CD14-positive monocyte (primary cell): ENCODE measurements around the gene CDRT4. TPM values are rescaled to one million over a fixed set of nuclear protein-coding genes. Genes with fewer than 3 reads are reported as not detected.

Experiments used
- DNase-seq, 3 donors: peaks; one replicate each; pipeline ENCODE4 v3.0.0-alpha.2; 2011 to 2022
- H2AFZ ChIP-seq: 2 replicates; pipeline ENCODE4 v1.6.0; 2012; ENCODE audit warnings: mild to moderate bottlenecking, low read depth, low read length, inconsistent platforms; ENCODE audit not compliant: insufficient read depth, poor library complexity, severe bottlenecking
- H3K27ac ChIP-seq, 2 donors: 1 replicate in 1 of 2; 2 replicates in 1 of 2; pipeline ENCODE4 v1.5.1; 2012 to 2013; ENCODE audit warnings: low read length in 2 of 2, control low read depth in 1 of 2, inconsistent platforms in 1 of 2, low read depth in 1 of 2, mild to moderate bottlenecking in 1 of 2
- H3K27me3 ChIP-seq, 2 donors: one replicate each; pipeline versions ENCODE4 v1.6.0 to v1.6.1; 2011 to 2013; ENCODE audit warnings: low read length in 2 of 2; ENCODE audit not compliant: control insufficient read depth in 2 of 2, insufficient read depth in 2 of 2
- H3K36me3 ChIP-seq, 2 donors: replicated peaks in 1 of 2; 1 replicate in 1 of 2; 2 replicates in 1 of 2; pipeline versions ENCODE4 v1.5.1 to v1.6.1; 2012 to 2013; ENCODE audit warnings: low read length in 2 of 2, control low read depth in 1 of 2, inconsistent platforms in 1 of 2, mild to moderate bottlenecking in 1 of 2; ENCODE audit not compliant: insufficient read depth in 2 of 2, control insufficient read depth in 1 of 2
- H3K4me1 ChIP-seq, 2 donors: 1 replicate in 1 of 2; 2 replicates in 1 of 2; pipeline versions ENCODE4 v1.5.1 to v1.6.1; 2012 to 2013; ENCODE audit warnings: low read length in 2 of 2, control low read depth in 1 of 2, inconsistent platforms in 1 of 2, mild to moderate bottlenecking in 1 of 2, moderate library complexity in 1 of 2; ENCODE audit not compliant: insufficient read depth in 2 of 2, control insufficient read depth in 1 of 2
- H3K4me2 ChIP-seq: replicated peaks from 2 replicates; pipeline ENCODE3; 2012; ENCODE audit warnings: low read length, moderate library complexity, mild to moderate bottlenecking; ENCODE audit not compliant: poor library complexity, severe bottlenecking; ENCODE audit errors: extremely low read depth
- H3K4me3 ChIP-seq, 3 experiments: fragments of 200-600 bp in 1 of 3; sonication (generic) in 1 of 3; replicated peaks in 1 of 3; 1 replicate in 2 of 3; 2 replicates in 1 of 3; pipeline ENCODE4 v1.5.1; 2011 to 2013; ENCODE audit warnings: low read length in 3 of 3, mild to moderate bottlenecking in 3 of 3, control low read depth in 2 of 3, low read depth in 2 of 3, inconsistent platforms in 1 of 3, moderate library complexity in 1 of 3
- H3K79me2 ChIP-seq: 2 replicates; pipeline ENCODE4 v1.6.0; 2012; ENCODE audit warnings: mild to moderate bottlenecking, control low read depth, inconsistent platforms, low read length, moderate library complexity; ENCODE audit not compliant: insufficient read depth
- H3K9ac ChIP-seq: 2 replicates; pipeline ENCODE4 v1.6.0; 2017; ENCODE audit warnings: low read length, mild to moderate bottlenecking; ENCODE audit not compliant: insufficient read depth, poor library complexity, severe bottlenecking
- H3K9me3 ChIP-seq, 2 donors: replicated peaks in 1 of 2; 1 replicate in 1 of 2; 2 replicates in 1 of 2; pipeline versions ENCODE4 v1.5.1 to v1.6.1; 2012 to 2013; ENCODE audit warnings: low read length in 2 of 2, control low read depth in 1 of 2; ENCODE audit not compliant: control insufficient read depth in 1 of 2, insufficient read depth in 1 of 2
- H4K20me1 ChIP-seq: 2 replicates; pipeline ENCODE4 v1.6.0; 2012; ENCODE audit warnings: mild to moderate bottlenecking, low read length, control low read depth, moderate library complexity; ENCODE audit not compliant: insufficient read depth
- H3K27ac Mint-ChIP-seq, 7 donors: one replicate each; pipeline ENCODE4 v1.8.0; 2020; ENCODE audit warnings: mild to moderate bottlenecking in 7 of 7, mixed read lengths in 7 of 7, moderate library complexity in 6 of 7, inconsistent platforms in 2 of 7
- H3K27me3 Mint-ChIP-seq, 3 donors: one replicate each; pipeline ENCODE4 v1.8.0; 2021 to 2022; ENCODE audit warnings: low read depth in 3 of 3, mild to moderate bottlenecking in 3 of 3, mixed read lengths in 3 of 3, moderate library complexity in 3 of 3, inconsistent platforms in 1 of 3
- H3K36me3 Mint-ChIP-seq, 2 donors: one replicate each; pipeline ENCODE4 v1.8.0; 2020; ENCODE audit warnings: mixed read lengths in 2 of 2, inconsistent platforms in 1 of 2, mild to moderate bottlenecking in 1 of 2
- H3K4me1 Mint-ChIP-seq: one replicate; pipeline ENCODE4 v1.8.0; 2020; ENCODE audit warnings: mild to moderate bottlenecking, mixed read lengths
- H3K4me3 Mint-ChIP-seq, 2 donors: one replicate each; pipeline ENCODE4 v1.8.0; 2020; ENCODE audit warnings: mild to moderate bottlenecking in 2 of 2, mixed read lengths in 2 of 2, moderate library complexity in 1 of 2
- H3K9me3 Mint-ChIP-seq, 7 donors: one replicate each; pipeline ENCODE4 v1.8.0; 2020 to 2022; ENCODE audit warnings: mixed read lengths in 7 of 7, mild to moderate bottlenecking in 6 of 7, moderate library complexity in 6 of 7, inconsistent platforms in 2 of 7
- WGBS: methylation state at CpG from one replicate; pipeline ENCODE4 v1.1.5; 2013; ENCODE audit warnings: missing lambda C conversion rate; ENCODE audit not compliant: insufficient coverage; 5-methylcytosine and 5-hydroxymethylcytosine counted together
- intact Hi-C, 2 donors: fragments of 100-400 bp; cut with micrococcal nuclease; formaldehyde crosslinking; loops; one replicate each; pipeline versions ENCODE4 v1.15.0 to v1.15.1; 2023
- polyA plus RNA-seq, 3 donors: library from polyadenylated mRNA; depleted of rRNA in 1 of 3; unstranded in 2 of 3; stranded (reverse) in 1 of 3; fragments of 300-500 nt in 2 of 3; fragments of >200 nt in 1 of 3; fragmentation: Illumina TruSeq in 2 of 3; gene quantifications; 1 replicate in 2 of 3; 2 replicates in 1 of 3; pipeline ENCODE4 v1.2.3, GENCODE V29; 2012 to 2021
- TF ChIP-seq, protein P1 (sequence below): fragments of 200-600 bp; IDR thresholded peaks from one replicate; pipeline ENCODE4 v1.8.0; 2022; ENCODE audit warnings: antibody characterized with exemption, mild to moderate bottlenecking

Gene CDRT4
- polyA plus RNA-seq, 3 donors = 0.34 to 0.71 TPM; not detected in 1

GRCh38 chr17:15414532-15415306, 52.7 kb downstream of the CDRT4 start:
- Histone ChIP-seq H2AFZ (no peak overlapping the region), H3K79me2 (no peaks in the 10 kb centered on the region), H3K4me3 (no peak overlapping the region), H3K4me1 (peaks cover 14% of the 10 kb centered on the region in 2 donors), H3K27ac (no peak overlapping the region), H3K27me3 (no peaks in the 10 kb centered on the region), H3K4me2 (no peak overlapping the region), H3K9ac (no peak overlapping the region), H3K36me3 (no peaks in the 10 kb centered on the region), H3K9me3 (no peaks in the 10 kb centered on the region), H4K20me1 (no peaks in the 10 kb centered on the region)
- Mint-ChIP-seq H3K27ac (no peak overlapping the region), H3K4me3 (no peak overlapping the region), H3K36me3 (no peaks in the 10 kb centered on the region), H3K27me3 (peaks cover 0 to 5% (median 3%) of the 10 kb centered on the region in 3 donors), H3K4me1 (peaks cover 19% of the 10 kb centered on the region), H3K9me3 (peaks cover 0 to 2% (median 0%) of the 10 kb centered on the region in 7 donors)
- TF ChIP-seq, protein P1, sequence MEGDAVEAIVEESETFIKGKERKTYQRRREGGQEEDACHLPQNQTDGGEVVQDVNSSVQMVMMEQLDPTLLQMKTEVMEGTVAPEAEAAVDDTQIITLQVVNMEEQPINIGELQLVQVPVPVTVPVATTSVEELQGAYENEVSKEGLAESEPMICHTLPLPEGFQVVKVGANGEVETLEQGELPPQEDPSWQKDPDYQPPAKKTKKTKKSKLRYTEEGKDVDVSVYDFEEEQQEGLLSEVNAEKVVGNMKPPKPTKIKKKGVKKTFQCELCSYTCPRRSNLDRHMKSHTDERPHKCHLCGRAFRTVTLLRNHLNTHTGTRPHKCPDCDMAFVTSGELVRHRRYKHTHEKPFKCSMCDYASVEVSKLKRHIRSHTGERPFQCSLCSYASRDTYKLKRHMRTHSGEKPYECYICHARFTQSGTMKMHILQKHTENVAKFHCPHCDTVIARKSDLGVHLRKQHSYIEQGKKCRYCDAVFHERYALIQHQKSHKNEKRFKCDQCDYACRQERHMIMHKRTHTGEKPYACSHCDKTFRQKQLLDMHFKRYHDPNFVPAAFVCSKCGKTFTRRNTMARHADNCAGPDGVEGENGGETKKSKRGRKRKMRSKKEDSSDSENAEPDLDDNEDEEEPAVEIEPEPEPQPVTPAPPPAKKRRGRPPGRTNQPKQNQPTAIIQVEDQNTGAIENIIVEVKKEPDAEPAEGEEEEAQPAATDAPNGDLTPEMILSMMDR = no peak
- intact Hi-C loops = no loop called here
- no peak for DNase-seq
- whole genome bisulfite sequencing = 89% methylated on average over 9 of the region's 14 CpGs

- WGBS = 100% methylated on average over 6 of the region's 9 CpGs
- DNase-seq = no peak
These were observed 54.2 kb downstream of the CDRT4 start for GRCh38 chr17:15413101-15413771.

More at GRCh38 chr17:15413101-15413771, 54.2 kb downstream of the CDRT4 start:
- H3K4me2 ChIP-seq = no peak overlapping the region
- H3K27ac ChIP-seq = no peak overlapping the region
- Mint-ChIP-seq H3K27me3 (peaks cover 0 to 5% (median 3%) of the 10 kb centered on the region in 3 donors), H3K4me1 (peaks cover 21% of the 10 kb centered on the region), H3K9me3 (peaks cover 0 to 2% (median 0%) of the 10 kb centered on the region in 7 donors), H3K4me3 (no peak overlapping the region), H3K36me3 (no peaks in the 10 kb centered on the region), H3K27ac (no peak overlapping the region)
- TF ChIP-seq, protein P1 = no peak
- H3K9me3 ChIP-seq = no peaks in the 10 kb centered on the region
- no peak overlapping the region for H2AFZ ChIP-seq
- no peak overlapping the region for H3K4me3 ChIP-seq
- peaks cover 14% of the 10 kb centered on the region in 2 donors for H3K4me1 ChIP-seq
- no peaks in the 10 kb centered on the region for H3K36me3 ChIP-seq
- no peaks in the 10 kb centered on the region for H3K79me2 ChIP-seq
- no peaks in the 10 kb centered on the region for H3K27me3 ChIP-seq
- H3K9ac ChIP-seq = no peak overlapping the region
- intact Hi-C loops = no loop called here
- no peaks in the 10 kb centered on the region for H4K20me1 ChIP-seq
